PC-9 (cell line): ENCODE results near the gene PIP5K1B.

Source experiments
- CTCF ChIP-seq: fragments of 200-600 bp; sonication (generic); conservative IDR thresholded peaks from 2 replicates; pipeline ENCODE4 v1.6.1; 2017; ENCODE audit warnings: mixed run types, antibody characterized with exemption, mild to moderate bottlenecking, moderate library complexity
- EZH2 ChIP-seq: fragments of 200-600 bp; sonication (generic); IDR thresholded peaks from 2 replicates; pipeline ENCODE4 v1.8.0; 2017; ENCODE audit warnings: antibody characterized with exemption, low read depth

GRCh38 chr9:68871236-68871635, 166.2 kb downstream of the PIP5K1B start:
- no peak for TF ChIP-seq CTCF
- no peak for TF ChIP-seq EZH2
